ENCODE data around the gene UBQLN4.

DNA sequence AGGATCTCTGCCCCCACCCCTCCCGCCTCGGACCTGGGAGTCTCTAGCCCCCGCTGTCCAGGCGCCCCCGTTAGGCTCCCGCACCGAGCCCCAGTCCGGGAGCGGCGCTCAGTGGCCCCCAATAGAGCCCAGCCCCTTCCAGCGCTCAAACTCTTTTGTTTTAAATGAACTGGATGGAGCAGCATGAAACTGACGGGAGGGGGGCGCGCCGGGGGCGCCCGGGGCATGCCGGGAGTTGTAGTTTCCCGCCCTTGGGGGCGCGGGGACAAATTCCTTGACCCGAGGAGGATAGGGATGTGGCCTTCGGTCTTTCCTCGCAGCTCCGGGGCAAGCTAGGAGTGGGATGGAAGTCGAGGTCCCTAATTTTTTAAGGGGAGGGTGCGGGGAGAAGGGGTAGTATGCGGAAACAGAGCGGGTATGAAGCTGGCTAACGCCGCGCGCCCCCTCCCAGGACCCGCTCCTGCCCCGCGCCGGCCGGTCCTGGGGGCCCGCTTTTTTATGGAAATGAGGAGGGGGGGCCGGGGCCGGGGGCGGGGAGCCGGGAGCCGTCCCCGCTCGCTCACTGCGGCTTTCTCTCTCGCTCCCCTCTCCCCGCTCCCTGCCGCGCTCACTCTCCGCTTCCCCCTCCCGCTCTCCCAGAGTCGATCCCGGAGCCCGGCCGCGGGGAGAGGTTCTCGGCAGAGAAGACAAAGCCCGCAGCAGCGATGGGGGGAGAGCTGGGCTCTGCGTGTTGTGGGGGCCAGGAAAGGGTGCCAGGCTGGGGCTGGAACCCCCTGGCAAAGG lies 28.9 kb upstream of the UBQLN4 start, which contains the start of gene MEX3A:
- TF ChIP-seq, protein P1, sequence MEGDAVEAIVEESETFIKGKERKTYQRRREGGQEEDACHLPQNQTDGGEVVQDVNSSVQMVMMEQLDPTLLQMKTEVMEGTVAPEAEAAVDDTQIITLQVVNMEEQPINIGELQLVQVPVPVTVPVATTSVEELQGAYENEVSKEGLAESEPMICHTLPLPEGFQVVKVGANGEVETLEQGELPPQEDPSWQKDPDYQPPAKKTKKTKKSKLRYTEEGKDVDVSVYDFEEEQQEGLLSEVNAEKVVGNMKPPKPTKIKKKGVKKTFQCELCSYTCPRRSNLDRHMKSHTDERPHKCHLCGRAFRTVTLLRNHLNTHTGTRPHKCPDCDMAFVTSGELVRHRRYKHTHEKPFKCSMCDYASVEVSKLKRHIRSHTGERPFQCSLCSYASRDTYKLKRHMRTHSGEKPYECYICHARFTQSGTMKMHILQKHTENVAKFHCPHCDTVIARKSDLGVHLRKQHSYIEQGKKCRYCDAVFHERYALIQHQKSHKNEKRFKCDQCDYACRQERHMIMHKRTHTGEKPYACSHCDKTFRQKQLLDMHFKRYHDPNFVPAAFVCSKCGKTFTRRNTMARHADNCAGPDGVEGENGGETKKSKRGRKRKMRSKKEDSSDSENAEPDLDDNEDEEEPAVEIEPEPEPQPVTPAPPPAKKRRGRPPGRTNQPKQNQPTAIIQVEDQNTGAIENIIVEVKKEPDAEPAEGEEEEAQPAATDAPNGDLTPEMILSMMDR (IDR thresholded peaks at IDR 0.05) = no peak
- no peak for TF ChIP-seq EZH2 (IDR thresholded peaks at IDR 0.05)
